Calu3 (cell line): ENCODE data around the gene UHRF1. TPM values are rescaled to one million over a fixed set of nuclear protein-coding genes. Genes with fewer than 3 reads are reported as not detected.
"Not testable (repeated sequence)": the region's sequence is repeated elsewhere in the genome, so short reads cannot be mapped to it uniquely, and the experiment has no call there.

Experiments
- BruUV-seq: library from RNA; stranded (reverse); fragments of 400-500 nt; replicated peaks from 2 replicates; lab custom pipeline; 2021; lab: Mats Ljungman, UMichigan
- CTCF ChIA-PET: fragments of 300-600 bp; sonication (Branson Sonifier 250); formaldehyde crosslinking; loops from one replicate; lab custom pipeline; 2022; ENCODE audit warnings: antibody characterized with exemption; lab: Charles Lee
- DNase-seq: peaks from one replicate; pipeline ENCODE4 v3.0.0; 2022
- H3K27ac Mint-ChIP-seq: one replicate; pipeline ENCODE4 v1.8.0; 2022; ENCODE audit warnings: mixed read lengths; ENCODE audit not compliant: unreplicated experiment
- H3K27me3 Mint-ChIP-seq: one replicate; pipeline ENCODE4 v1.8.0; 2022; ENCODE audit warnings: mixed read lengths; ENCODE audit not compliant: unreplicated experiment
- H3K36me3 Mint-ChIP-seq: one replicate; pipeline ENCODE4 v1.8.0; 2022; ENCODE audit warnings: mild to moderate bottlenecking, moderate library complexity, mixed read lengths; ENCODE audit not compliant: insufficient read depth, unreplicated experiment
- H3K4me1 Mint-ChIP-seq: one replicate; pipeline ENCODE4 v1.8.0; 2022; ENCODE audit warnings: mild to moderate bottlenecking, low read depth, mixed read lengths; ENCODE audit not compliant: unreplicated experiment
- H3K4me3 Mint-ChIP-seq: one replicate; pipeline ENCODE4 v1.8.0; 2022; ENCODE audit warnings: mild to moderate bottlenecking, low read depth, moderate library complexity, mixed read lengths; ENCODE audit not compliant: unreplicated experiment
- H3K9me3 Mint-ChIP-seq: one replicate; pipeline ENCODE4 v1.8.0; 2022; ENCODE audit warnings: low read depth, mixed read lengths; ENCODE audit not compliant: unreplicated experiment
- intact Hi-C: fragments of 100-400 bp; cut with micrococcal nuclease; formaldehyde crosslinking; loops from one replicate; pipeline ENCODE4 v1.10.0; 2022; ENCODE audit not compliant: unreplicated experiment
- total RNA-seq: library from RNA; stranded (reverse); gene quantifications from 2 replicates; pipeline ENCODE4 v1.2.3, GENCODE V29; 2022
- TF ChIP-seq, protein P1 (sequence below): fragments of 200-600 bp; IDR thresholded peaks from one replicate; pipeline ENCODE4 v1.8.0; 2022; ENCODE audit warnings: antibody characterized with exemption; ENCODE audit not compliant: unreplicated experiment

UHRF1 gene
- total RNA-seq, 1 experiment from 2014 or later, result 45.2 TPM

- Mint-ChIP-seq H3K27me3 (no peaks in the 10 kb centered on the region), H3K4me3 (no peak overlapping the region), H3K27ac (no peak overlapping the region), H3K4me1 (no peaks in the 10 kb centered on the region), H3K9me3 (no peaks in the 10 kb centered on the region), H3K36me3 (no peaks in the 10 kb centered on the region)
- no TSS peak for BruUV-seq
- CTCF ChIA-PET, result no interaction called here
- DNase-seq, result no peak
- intact Hi-C loops, result no loop called here
- TF ChIP-seq, protein P1, sequence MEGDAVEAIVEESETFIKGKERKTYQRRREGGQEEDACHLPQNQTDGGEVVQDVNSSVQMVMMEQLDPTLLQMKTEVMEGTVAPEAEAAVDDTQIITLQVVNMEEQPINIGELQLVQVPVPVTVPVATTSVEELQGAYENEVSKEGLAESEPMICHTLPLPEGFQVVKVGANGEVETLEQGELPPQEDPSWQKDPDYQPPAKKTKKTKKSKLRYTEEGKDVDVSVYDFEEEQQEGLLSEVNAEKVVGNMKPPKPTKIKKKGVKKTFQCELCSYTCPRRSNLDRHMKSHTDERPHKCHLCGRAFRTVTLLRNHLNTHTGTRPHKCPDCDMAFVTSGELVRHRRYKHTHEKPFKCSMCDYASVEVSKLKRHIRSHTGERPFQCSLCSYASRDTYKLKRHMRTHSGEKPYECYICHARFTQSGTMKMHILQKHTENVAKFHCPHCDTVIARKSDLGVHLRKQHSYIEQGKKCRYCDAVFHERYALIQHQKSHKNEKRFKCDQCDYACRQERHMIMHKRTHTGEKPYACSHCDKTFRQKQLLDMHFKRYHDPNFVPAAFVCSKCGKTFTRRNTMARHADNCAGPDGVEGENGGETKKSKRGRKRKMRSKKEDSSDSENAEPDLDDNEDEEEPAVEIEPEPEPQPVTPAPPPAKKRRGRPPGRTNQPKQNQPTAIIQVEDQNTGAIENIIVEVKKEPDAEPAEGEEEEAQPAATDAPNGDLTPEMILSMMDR, result no peak
Observed at GRCh38 chr19:4897146-4897545, 12.2 kb upstream of the UHRF1 start.

DNA sequence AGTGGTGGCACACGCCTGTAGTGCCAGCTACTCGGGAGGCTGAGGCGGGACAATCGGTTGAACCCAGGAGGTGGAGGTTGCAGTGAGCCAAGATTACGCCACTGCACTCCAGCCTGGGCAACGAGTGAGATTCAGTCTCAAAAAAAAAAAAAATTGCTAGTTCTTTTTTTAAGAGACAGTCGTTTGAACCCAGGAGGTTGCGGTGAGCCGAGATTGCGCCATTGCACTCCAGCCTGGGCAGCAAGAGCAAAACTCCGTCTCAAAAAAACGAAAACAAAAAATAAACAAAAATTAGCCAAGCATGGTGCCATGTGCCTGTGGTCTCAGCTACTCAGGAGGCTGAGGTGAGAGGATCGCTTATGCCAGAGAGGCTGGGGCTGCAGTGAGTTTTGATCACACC, 8.4 kb upstream of the UHRF1 start:
- H3K27ac Mint-ChIP-seq, DNase-seq, CTCF ChIA-PET, H3K9me3 Mint-ChIP-seq, intact Hi-C loops, H3K4me1 Mint-ChIP-seq, H3K36me3 Mint-ChIP-seq, H3K27me3 Mint-ChIP-seq, BruUV-seq, H3K4me3 Mint-ChIP-seq: not testable (repeated sequence)

GRCh38 chr19:4902796-4903195, 6.5 kb upstream of the UHRF1 start, which contains the start of gene ARRDC5:
Gene ARRDC5, minus strand, starts transcription at chr19:4902896. Its CDS starts 71 bp downstream, at chr19:4902825.
- TF ChIP-seq, protein P1, result no peak
- H3K27me3 Mint-ChIP-seq, result no peaks in the 10 kb centered on the region
- H3K36me3 Mint-ChIP-seq, result no peaks in the 10 kb centered on the region
- no peaks in the 10 kb centered on the region for H3K9me3 Mint-ChIP-seq
- no peak for DNase-seq
- no TSS peak for BruUV-seq
- intact Hi-C loops, result no loop called here
- H3K4me3 Mint-ChIP-seq, result no peak within 1 kb of the TSS
- CTCF ChIA-PET, result interaction anchor here (0.6 to 0.9 kb wide), 3 partner anchors 10 to 113 kb away, joined by 4 to 6 read pairs (median 4); partner anchors contain the start of gene FEM1A
- H3K4me1 Mint-ChIP-seq, result no peaks in the 10 kb centered on the region
- no peak within 1 kb of the TSS for H3K27ac Mint-ChIP-seq

DNA sequence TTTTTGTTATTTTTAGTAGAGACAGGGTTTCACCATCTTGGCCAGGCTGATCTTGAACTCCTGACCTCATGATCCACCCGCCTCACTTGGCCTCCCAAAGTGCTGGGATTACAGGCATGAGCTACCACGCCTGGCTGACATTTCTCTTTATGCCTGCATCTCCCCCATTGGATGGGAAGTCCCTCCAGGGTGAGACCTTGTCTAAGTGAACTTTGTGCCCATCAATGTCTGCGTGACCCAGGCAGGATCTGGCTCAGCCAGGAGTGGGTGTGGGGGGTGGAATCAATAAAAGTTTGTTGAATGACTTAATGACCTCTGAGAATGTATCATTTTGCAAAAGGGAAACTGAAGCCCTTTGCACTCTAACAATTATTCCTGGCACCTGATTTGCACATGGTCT, 4.8 kb upstream of the UHRF1 start:
- intact Hi-C loops, result no loop called here
- no TSS peak for BruUV-seq
- peaks cover 5% of the 10 kb centered on the region for H3K36me3 Mint-ChIP-seq
- no peak for DNase-seq
- no peak overlapping the region for H3K27ac Mint-ChIP-seq
- TF ChIP-seq, protein P1, result no peak
- peaks cover 7% of the 10 kb centered on the region for H3K4me1 Mint-ChIP-seq
- H3K9me3 Mint-ChIP-seq, result no peaks in the 10 kb centered on the region
- CTCF ChIA-PET, result interaction anchor here (0.5 kb wide), 1 partner anchor 223 kb away, joined by 3 read pairs; no protein-coding TSS in a partner anchor
- no peaks in the 10 kb centered on the region for H3K27me3 Mint-ChIP-seq
- no peak overlapping the region for H3K4me3 Mint-ChIP-seq

- no peaks in the 10 kb centered on the region for H3K9me3 Mint-ChIP-seq
Observed at GRCh38 chr19:4906963-4907362, 2.3 kb upstream of the UHRF1 start.

More at GRCh38 chr19:4906963-4907362, 2.3 kb upstream of the UHRF1 start:
- no peak for DNase-seq
- intact Hi-C loops, result no loop called here
- TF ChIP-seq, protein P1, result no peak
- CTCF ChIA-PET, result no interaction called here
- no peak overlapping the region for H3K27ac Mint-ChIP-seq
- H3K27me3 Mint-ChIP-seq, result no peaks in the 10 kb centered on the region
- no peak overlapping the region for H3K4me3 Mint-ChIP-seq
- peaks cover 14% of the 10 kb centered on the region for H3K4me1 Mint-ChIP-seq
- no TSS peak for BruUV-seq
- peaks cover 25% of the 10 kb centered on the region for H3K36me3 Mint-ChIP-seq
